HepG2 (cell line): ENCODE data around the gene DAAM2. TPM values are rescaled to one million over a fixed set of nuclear protein-coding genes. Genes with fewer than 3 reads are reported as not detected.

ENCODE experiments used
- GABPB1 ChIP-seq: IDR thresholded peaks from 2 replicates; pipeline ENCODE4 v1.6.1; 2016; ENCODE audit warnings: mild to moderate bottlenecking, missing genetic modification reagents, moderate library complexity, missing compliant biosample characterization
- IRX3 ChIP-seq: sonication (generic); formaldehyde crosslinking; IDR thresholded peaks from 2 replicates; pipeline ENCODE4 v1.8.1; 2023; ENCODE audit warnings: mild to moderate bottlenecking, low read depth, missing genetic modification reagents, borderline replicate concordance
- MTF1 ChIP-seq: sonication (generic); formaldehyde crosslinking; IDR thresholded peaks from 2 replicates; pipeline ENCODE4 v1.5.0; 2020; ENCODE audit warnings: missing genetic modification reagents
- MTF2 ChIP-seq: sonication (generic); formaldehyde crosslinking; IDR thresholded peaks from 2 replicates; pipeline ENCODE4 v1.5.0; 2020; ENCODE audit warnings: missing genetic modification reagents, borderline replicate concordance
- PRPF4 ChIP-seq: fragments of 200-400 bp; formaldehyde crosslinking; IDR thresholded peaks from 2 replicates; pipeline ENCODE4 v1.6.1; 2016; ENCODE audit warnings: low read length, low read depth; ENCODE audit not compliant: poor library complexity, severe bottlenecking
- SRSF4 ChIP-seq: fragments of 200-400 bp; formaldehyde crosslinking; IDR thresholded peaks from one replicate; pipeline ENCODE4 v1.6.1; 2018; ENCODE audit warnings: mild to moderate bottlenecking, low read depth, low read length, moderate library complexity; ENCODE audit not compliant: poor library complexity, severe bottlenecking
- THYN1 ChIP-seq: sonication (generic); formaldehyde crosslinking; IDR thresholded peaks from 2 replicates; pipeline ENCODE4 v1.8.1; 2023; ENCODE audit warnings: low read depth, mild to moderate bottlenecking, moderate library complexity, missing genetic modification reagents, borderline replicate concordance
- ZBTB1 ChIP-seq: sonication (generic); formaldehyde crosslinking; IDR thresholded peaks from 2 replicates; pipeline ENCODE4 v1.4.0; 2020; ENCODE audit warnings: missing genetic modification reagents, borderline replicate concordance
- ZNF3 ChIP-seq: IDR thresholded peaks from 2 replicates; pipeline ENCODE4 v1.7.0; 2017; ENCODE audit warnings: inconsistent platforms
- ZNF446 ChIP-seq: sonication (generic); formaldehyde crosslinking; IDR thresholded peaks from 2 replicates; pipeline ENCODE4 v1.5.0; 2020; ENCODE audit warnings: mild to moderate bottlenecking, missing genetic modification reagents
- ZNF572 ChIP-seq: sonication (generic); formaldehyde crosslinking; IDR thresholded peaks from 2 replicates; pipeline ENCODE4 v1.5.1; 2020; ENCODE audit warnings: mild to moderate bottlenecking, missing genetic modification reagents
- ZNF614 ChIP-seq: IDR thresholded peaks from 2 replicates; pipeline ENCODE4 v1.6.1; 2018; ENCODE audit warnings: missing biosample characterization, missing genetic modification reagents, inconsistent platforms, borderline replicate concordance
- polyA plus RNA-seq, 8 experiments: library from polyadenylated mRNA; depleted of rRNA in 3 of 8; stranded (reverse) in 7 of 8; unstranded in 1 of 8; fragments of >200 nt; fragmentation: Illumina TruSeq in 4 of 8; extraction: Trizol in 4 of 8; gene quantifications; 2 replicates each; pipeline versions ENCODE4 v1.2.1 to v1.2.3, GENCODE V29; 2011 to 2016; ENCODE audit warnings: low read depth in 4 of 8, missing spikeins in 1 of 8, mixed read lengths in 1 of 8; ENCODE audit not compliant: insufficient read depth in 1 of 8
- total RNA-seq, 5 experiments: library from RNA; depleted of rRNA; stranded (reverse); fragments of >200 nt; fragmentation: Illumina TruSeq; extraction: Trizol; gene quantifications; 2 replicates each; pipeline ENCODE4 v1.2.3, GENCODE V29; 2016; ENCODE audit warnings: low read depth in 1 of 5
- TF ChIP-seq, protein P1 (sequence below): sonication (generic); formaldehyde crosslinking; IDR thresholded peaks from 2 replicates; pipeline ENCODE4 v1.8.1; 2022; ENCODE audit warnings: mild to moderate bottlenecking, missing genetic modification reagents
- TF ChIP-seq, protein P2 (sequence below): sonication (generic); formaldehyde crosslinking; IDR thresholded peaks from 2 replicates; pipeline ENCODE4 v1.5.0; 2020; ENCODE audit warnings: mild to moderate bottlenecking, missing genetic modification reagents, borderline replicate concordance
- TF ChIP-seq, protein P3 (sequence below): sonication (generic); IDR thresholded peaks from 2 replicates; pipeline ENCODE4 v1.6.1; 2016; ENCODE audit warnings: low read depth, borderline replicate concordance
- TF ChIP-seq, protein P4 (sequence below): sonication (generic); formaldehyde crosslinking; IDR thresholded peaks from 2 replicates; pipeline ENCODE4 v1.9.0; 2021; ENCODE audit warnings: missing genetic modification reagents, borderline replicate concordance

DAAM2 gene
- total and polyA plus RNA-seq, 2 of the 13 experiments (the other 11 are each of a cell fraction or from before 2014, with no cell fraction given) = 0.01 TPM; not detected in 1

DNA sequence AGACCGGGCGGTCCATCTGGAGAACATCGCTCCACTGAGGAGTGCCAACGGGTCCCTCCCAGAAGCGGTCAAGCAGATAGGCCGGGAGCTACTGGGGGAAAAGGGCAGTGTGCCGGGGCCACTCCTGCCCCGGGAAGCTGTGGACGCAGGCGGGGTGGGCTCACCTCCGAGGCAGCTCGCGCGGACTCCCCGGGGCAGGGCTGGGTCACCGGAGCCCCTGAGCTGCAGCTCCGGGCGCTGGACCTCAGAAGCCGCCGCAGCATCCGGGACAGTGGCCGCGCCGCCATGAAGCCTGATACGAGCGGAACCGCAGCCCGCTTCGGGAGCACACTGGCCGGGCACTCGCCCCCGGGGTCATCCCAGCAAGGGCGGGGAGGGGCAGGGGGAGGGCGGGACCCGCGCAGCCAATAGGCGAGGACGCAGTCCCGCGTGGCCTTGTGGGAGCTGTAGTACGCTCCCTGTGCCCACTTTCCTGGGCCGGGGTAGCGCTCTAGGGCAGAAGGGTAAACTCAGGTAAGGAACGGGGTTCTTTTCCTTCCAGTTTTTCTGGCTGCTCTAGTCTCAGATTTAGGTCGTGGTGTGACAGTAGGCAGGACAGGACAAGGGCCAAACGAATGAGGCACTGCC, 142.1 kb downstream of the DAAM2 start, which contains the start of gene MOCS1 (continued):
- no peak for TF ChIP-seq IRX3
- TF ChIP-seq PRPF4 = no peak
- TF ChIP-seq, protein P1, sequence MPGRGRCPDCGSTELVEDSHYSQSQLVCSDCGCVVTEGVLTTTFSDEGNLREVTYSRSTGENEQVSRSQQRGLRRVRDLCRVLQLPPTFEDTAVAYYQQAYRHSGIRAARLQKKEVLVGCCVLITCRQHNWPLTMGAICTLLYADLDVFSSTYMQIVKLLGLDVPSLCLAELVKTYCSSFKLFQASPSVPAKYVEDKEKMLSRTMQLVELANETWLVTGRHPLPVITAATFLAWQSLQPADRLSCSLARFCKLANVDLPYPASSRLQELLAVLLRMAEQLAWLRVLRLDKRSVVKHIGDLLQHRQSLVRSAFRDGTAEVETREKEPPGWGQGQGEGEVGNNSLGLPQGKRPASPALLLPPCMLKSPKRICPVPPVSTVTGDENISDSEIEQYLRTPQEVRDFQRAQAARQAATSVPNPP = no peak
- TF ChIP-seq GABPB1 (CRISPR knock-in tag) = peak; percentile 90
- no peak for TF ChIP-seq THYN1 (CRISPR knock-in tag)
- no peak for TF ChIP-seq ZNF572
- TF ChIP-seq, protein P2, sequence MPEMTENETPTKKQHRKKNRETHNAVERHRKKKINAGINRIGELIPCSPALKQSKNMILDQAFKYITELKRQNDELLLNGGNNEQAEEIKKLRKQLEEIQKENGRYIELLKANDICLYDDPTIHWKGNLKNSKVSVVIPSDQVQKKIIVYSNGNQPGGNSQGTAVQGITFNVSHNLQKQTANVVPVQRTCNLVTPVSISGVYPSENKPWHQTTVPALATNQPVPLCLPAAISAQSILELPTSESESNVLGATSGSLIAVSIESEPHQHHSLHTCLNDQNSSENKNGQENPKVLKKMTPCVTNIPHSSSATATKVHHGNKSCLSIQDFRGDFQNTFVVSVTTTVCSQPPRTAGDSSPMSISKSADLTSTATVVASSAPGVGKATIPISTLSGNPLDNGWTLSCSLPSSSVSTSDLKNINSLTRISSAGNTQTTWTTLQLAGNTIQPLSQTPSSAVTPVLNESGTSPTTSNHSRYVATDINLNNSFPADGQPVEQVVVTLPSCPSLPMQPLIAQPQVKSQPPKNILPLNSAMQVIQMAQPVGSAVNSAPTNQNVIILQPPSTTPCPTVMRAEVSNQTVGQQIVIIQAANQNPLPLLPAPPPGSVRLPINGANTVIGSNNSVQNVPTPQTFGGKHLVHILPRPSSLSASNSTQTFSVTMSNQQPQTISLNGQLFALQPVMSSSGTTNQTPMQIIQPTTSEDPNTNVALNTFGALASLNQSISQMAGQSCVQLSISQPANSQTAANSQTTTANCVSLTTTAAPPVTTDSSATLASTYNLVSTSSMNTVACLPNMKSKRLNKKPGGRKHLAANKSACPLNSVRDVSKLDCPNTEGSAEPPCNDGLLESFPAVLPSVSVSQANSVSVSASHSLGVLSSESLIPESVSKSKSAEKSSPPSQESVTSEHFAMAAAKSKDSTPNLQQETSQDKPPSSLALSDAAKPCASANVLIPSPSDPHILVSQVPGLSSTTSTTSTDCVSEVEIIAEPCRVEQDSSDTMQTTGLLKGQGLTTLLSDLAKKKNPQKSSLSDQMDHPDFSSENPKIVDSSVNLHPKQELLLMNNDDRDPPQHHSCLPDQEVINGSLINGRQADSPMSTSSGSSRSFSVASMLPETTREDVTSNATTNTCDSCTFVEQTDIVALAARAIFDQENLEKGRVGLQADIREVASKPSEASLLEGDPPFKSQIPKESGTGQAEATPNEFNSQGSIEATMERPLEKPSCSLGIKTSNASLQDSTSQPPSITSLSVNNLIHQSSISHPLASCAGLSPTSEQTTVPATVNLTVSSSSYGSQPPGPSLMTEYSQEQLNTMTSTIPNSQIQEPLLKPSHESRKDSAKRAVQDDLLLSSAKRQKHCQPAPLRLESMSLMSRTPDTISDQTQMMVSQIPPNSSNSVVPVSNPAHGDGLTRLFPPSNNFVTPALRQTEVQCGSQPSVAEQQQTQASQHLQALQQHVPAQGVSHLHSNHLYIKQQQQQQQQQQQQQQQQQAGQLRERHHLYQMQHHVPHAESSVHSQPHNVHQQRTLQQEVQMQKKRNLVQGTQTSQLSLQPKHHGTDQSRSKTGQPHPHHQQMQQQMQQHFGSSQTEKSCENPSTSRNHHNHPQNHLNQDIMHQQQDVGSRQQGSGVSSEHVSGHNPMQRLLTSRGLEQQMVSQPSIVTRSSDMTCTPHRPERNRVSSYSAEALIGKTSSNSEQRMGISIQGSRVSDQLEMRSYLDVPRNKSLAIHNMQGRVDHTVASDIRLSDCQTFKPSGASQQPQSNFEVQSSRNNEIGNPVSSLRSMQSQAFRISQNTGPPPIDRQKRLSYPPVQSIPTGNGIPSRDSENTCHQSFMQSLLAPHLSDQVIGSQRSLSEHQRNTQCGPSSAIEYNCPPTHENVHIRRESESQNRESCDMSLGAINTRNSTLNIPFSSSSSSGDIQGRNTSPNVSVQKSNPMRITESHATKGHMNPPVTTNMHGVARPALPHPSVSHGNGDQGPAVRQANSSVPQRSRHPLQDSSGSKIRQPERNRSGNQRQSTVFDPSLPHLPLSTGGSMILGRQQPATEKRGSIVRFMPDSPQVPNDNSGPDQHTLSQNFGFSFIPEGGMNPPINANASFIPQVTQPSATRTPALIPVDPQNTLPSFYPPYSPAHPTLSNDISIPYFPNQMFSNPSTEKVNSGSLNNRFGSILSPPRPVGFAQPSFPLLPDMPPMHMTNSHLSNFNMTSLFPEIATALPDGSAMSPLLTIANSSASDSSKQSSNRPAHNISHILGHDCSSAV (CRISPR knock-in tag) = no peak
- TF ChIP-seq, protein P3, sequence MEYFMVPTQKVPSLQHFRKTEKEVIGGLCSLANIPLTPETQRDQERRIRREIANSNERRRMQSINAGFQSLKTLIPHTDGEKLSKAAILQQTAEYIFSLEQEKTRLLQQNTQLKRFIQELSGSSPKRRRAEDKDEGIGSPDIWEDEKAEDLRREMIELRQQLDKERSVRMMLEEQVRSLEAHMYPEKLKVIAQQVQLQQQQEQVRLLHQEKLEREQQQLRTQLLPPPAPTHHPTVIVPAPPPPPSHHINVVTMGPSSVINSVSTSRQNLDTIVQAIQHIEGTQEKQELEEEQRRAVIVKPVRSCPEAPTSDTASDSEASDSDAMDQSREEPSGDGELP = no peak
- TF ChIP-seq MTF1 = no peak; the same call in 1 of the 2 replicates
- peak; percentile 38; the same call in 1 of the 2 replicates for TF ChIP-seq ZNF614 (CRISPR knock-in tag)
- no peak for TF ChIP-seq SRSF4
- TF ChIP-seq, protein P4, sequence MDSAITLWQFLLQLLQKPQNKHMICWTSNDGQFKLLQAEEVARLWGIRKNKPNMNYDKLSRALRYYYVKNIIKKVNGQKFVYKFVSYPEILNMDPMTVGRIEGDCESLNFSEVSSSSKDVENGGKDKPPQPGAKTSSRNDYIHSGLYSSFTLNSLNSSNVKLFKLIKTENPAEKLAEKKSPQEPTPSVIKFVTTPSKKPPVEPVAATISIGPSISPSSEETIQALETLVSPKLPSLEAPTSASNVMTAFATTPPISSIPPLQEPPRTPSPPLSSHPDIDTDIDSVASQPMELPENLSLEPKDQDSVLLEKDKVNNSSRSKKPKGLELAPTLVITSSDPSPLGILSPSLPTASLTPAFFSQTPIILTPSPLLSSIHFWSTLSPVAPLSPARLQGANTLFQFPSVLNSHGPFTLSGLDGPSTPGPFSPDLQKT (CRISPR knock-in tag) = no peak
- TF ChIP-seq ZNF446 (CRISPR knock-in tag) = no peak
- peak; percentile 86; the same call in 1 of the 2 replicates for TF ChIP-seq MTF2 (CRISPR knock-in tag)
- no peak for TF ChIP-seq ZNF3 (CRISPR knock-in tag)
- no peak for TF ChIP-seq ZBTB1 (CRISPR knock-in tag)
